Skeletal muscle tissue (tissue), 4 donors: ENCODE data around the gene FSHR. TPM values are rescaled to one million over a fixed set of nuclear protein-coding genes. Genes with fewer than 3 reads are reported as not detected.

ENCODE experiments used
- H3K27ac ChIP-seq: one replicate; pipeline ENCODE4 v1.7.0; 2013; ENCODE audit warnings: mild to moderate bottlenecking, low read depth, low read length, inconsistent platforms
- H3K27me3 ChIP-seq, 3 donors: one replicate each; pipeline ENCODE4 v1.7.0; 2013; ENCODE audit warnings: low read length in 3 of 3; ENCODE audit not compliant: control insufficient read depth in 3 of 3, insufficient read depth in 3 of 3
- H3K36me3 ChIP-seq, 3 donors: one replicate each; pipeline ENCODE4 v1.7.0; 2013; ENCODE audit warnings: low read length in 3 of 3; ENCODE audit not compliant: control insufficient read depth in 3 of 3, insufficient read depth in 3 of 3
- H3K4me1 ChIP-seq, 3 donors: one replicate each; pipeline ENCODE4 v1.7.0; 2013; ENCODE audit warnings: low read length in 3 of 3, mild to moderate bottlenecking in 3 of 3; ENCODE audit not compliant: control insufficient read depth in 3 of 3, insufficient read depth in 3 of 3
- H3K4me3 ChIP-seq, 3 donors: one replicate each; pipeline ENCODE4 v1.7.0; 2013; ENCODE audit warnings: low read length in 3 of 3
- H3K9ac ChIP-seq, 3 donors: one replicate each; pipeline ENCODE4 v1.7.0; 2013; ENCODE audit warnings: low read length in 3 of 3, mild to moderate bottlenecking in 3 of 3, moderate library complexity in 2 of 3, low read depth in 1 of 3
- H3K9me3 ChIP-seq, 3 donors: one replicate each; pipeline ENCODE4 v1.7.0; 2013; ENCODE audit warnings: low read length in 3 of 3; ENCODE audit not compliant: control insufficient read depth in 3 of 3
- total RNA-seq: library from RNA; depleted of rRNA; stranded (reverse); fragments of >200 nt; gene quantifications from one replicate; pipeline ENCODE4 v1.2.3, GENCODE V29; 2014
- donor health status: Osteomylitis.

FSHR gene
- total RNA-seq, 1 donor from 2014 or later: 0.52 TPM

DNA sequence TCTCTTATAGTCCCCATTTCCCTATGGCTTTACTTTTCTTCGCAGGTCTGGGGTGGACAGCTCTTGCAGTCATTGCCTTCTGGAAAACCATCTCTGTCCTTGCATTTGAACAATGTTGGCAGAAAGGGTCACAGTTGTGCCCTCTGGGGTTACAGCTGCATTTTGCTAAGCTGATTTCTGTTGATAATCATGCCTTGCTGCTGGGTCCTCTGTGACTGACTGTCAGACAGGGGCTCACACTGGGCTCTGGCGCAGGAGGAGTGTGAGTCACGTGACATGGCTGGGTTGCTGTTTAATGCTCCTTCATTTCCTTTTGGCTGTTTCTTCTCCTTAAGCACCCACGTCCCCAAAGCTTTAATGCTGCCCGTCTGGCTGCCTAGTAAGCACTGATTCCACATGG, 202.2 kb downstream of the FSHR start:
- H3K9me3 ChIP-seq: no peaks in the 10 kb centered on the region
- no peaks in the 10 kb centered on the region for H3K36me3 ChIP-seq
- H3K9ac ChIP-seq: no peak overlapping the region
- H3K27ac ChIP-seq: no peak overlapping the region
- H3K4me1 ChIP-seq: no peaks in the 10 kb centered on the region
- no peaks in the 10 kb centered on the region for H3K27me3 ChIP-seq
- H3K4me3 ChIP-seq: no peak overlapping the region

DNA sequence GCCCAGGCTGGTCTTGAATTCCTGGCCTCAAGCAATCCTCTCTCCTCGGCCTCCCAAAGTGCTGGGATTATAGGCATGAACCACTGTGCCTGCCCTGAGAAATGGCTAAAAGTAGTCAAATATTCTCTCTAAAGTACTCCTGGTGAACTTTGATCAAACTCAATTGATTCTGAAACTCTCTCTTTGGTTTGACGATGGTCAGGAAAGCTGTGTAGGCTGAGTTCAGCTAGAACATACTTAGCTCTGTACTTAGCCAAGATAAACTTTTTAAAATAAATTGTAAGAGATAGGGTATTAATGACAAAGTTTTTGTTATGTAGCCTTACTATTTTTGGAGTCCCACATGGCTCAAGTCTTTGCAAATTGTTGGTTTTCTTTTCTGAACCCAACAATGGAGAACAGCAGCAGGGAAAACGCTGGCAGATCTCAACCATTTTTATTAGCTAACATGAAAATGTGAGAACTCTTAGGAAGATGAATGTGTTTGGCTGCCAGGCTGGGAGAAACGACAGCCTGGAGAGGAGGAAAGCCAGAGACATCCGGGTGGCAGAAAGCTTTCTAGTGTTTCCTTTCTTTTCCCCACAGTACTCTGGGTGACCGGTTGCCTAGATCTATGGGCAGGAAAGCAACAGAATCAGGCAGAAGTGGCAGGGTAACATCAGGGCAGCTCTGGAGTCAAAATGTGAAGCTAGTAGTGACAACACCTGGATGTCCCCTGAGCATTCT, 205.8 kb downstream of the FSHR start:
- no peaks in the 10 kb centered on the region for H3K9me3 ChIP-seq
- H3K4me1 ChIP-seq: no peaks in the 10 kb centered on the region
- H3K9ac ChIP-seq: no peak overlapping the region
- no peak overlapping the region for H3K27ac ChIP-seq
- no peaks in the 10 kb centered on the region for H3K27me3 ChIP-seq
- H3K36me3 ChIP-seq: no peaks in the 10 kb centered on the region
- H3K4me3 ChIP-seq: no peak overlapping the region

DNA sequence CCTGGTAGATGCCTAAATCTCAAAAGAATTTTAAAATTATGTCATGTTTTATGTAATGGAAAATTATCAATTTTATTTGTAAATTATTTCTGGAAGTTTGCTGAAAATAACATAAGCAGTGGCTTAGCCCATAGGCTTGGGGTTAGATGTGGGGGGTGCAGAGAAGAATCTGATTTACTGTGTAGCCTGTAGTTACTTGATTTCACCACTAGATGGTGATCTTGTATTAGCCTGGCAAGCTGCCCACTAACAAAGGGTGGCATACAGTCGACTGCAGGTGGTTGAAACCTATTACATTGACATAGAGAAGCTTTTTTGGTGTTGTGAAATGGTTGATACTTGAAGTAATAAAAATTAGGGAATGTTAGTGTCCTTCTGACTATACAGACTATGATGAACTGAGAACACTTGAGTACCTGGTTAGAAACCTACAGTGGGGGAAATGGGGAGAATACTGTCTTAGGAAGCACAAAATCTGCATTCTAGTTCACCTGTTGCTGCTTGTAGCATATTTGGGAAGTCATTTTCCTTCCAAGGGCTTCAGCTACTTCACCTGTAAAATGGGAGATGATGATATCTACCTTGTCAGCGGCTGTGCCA, 207.8 kb downstream of the FSHR start:
- Histone ChIP-seq H3K36me3 (no peaks in the 10 kb centered on the region), H3K4me3 (no peak overlapping the region), H3K4me1 (no peaks in the 10 kb centered on the region), H3K27ac (no peak overlapping the region), H3K9me3 (no peaks in the 10 kb centered on the region), H3K9ac (no peak overlapping the region), H3K27me3 (no peaks in the 10 kb centered on the region)

DNA sequence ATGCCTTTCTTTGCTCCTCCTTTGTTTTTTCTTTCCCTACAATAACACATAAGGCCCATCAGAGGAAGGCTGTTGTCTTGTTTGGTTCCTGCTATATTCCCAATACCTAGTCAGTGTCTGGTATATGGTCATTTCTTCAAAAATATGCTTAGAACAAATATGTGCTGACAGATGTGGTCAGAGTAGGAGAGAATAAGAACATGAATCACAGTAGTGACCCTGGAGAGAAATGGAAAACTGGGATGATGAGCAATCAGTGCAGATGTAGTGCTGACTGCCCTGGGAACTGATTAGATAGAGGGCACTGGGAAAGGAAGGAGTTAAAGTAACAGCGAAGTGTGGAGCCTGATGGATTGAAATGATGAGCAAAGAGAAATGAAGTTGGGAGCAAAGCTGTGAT, 209.4 kb downstream of the FSHR start:
- H3K4me1 ChIP-seq: no peaks in the 10 kb centered on the region
- H3K9me3 ChIP-seq: no peaks in the 10 kb centered on the region
- no peak overlapping the region for H3K9ac ChIP-seq
- H3K27me3 ChIP-seq: no peaks in the 10 kb centered on the region
- H3K36me3 ChIP-seq: no peaks in the 10 kb centered on the region
- H3K27ac ChIP-seq: no peak overlapping the region
- no peak overlapping the region for H3K4me3 ChIP-seq

DNA sequence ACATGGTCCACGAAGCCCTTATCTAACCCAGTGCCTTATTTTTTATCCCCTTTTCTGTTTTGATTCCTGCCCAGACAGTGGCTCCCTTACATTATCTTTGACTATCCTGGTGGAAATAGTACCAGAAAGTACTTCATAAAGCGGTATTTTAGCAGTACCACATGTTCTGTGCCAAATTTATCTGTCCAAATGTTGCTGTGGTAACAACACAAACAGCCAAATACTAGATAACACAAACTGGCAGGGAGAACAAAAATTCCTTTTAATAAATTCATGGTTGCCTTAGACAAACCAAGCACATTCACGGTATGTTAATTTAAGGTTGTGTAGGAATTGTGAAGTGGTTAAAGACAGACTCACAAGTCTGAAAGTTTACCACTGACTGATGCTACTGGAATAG, 210.9 kb downstream of the FSHR start:
- Histone ChIP-seq H3K4me1 (no peaks in the 10 kb centered on the region), H3K9me3 (no peaks in the 10 kb centered on the region), H3K36me3 (no peaks in the 10 kb centered on the region), H3K9ac (no peak overlapping the region), H3K27ac (no peak overlapping the region), H3K4me3 (no peak overlapping the region), H3K27me3 (peaks cover 0 to 4% (median 0%) of the 10 kb centered on the region in 3 donors)

DNA sequence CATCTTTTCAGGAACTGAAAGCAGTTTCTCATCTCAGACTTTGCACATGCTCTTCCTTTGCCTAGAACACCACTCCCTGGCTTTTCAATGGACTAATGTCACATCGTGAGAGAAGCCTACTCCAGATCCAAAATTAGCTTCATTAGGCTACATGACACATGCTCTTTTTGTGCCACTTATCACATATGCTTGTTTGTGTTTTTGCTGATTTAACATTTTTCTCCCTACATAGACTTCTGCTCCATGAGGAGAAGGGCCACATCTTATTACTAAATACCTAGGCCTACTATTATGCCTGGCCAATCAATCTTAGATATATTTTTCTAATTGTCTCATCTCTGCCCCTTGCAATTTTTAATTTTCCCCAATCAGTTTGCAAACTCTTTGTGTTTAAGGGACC, 212.4 kb downstream of the FSHR start:
- H3K9ac ChIP-seq: no peak overlapping the region
- no peaks in the 10 kb centered on the region for H3K36me3 ChIP-seq
- no peak overlapping the region for H3K27ac ChIP-seq
- no peaks in the 10 kb centered on the region for H3K9me3 ChIP-seq
- H3K4me1 ChIP-seq: no peaks in the 10 kb centered on the region
- peaks cover 0 to 4% (median 0%) of the 10 kb centered on the region in 3 donors for H3K27me3 ChIP-seq
- no peak overlapping the region for H3K4me3 ChIP-seq

DNA sequence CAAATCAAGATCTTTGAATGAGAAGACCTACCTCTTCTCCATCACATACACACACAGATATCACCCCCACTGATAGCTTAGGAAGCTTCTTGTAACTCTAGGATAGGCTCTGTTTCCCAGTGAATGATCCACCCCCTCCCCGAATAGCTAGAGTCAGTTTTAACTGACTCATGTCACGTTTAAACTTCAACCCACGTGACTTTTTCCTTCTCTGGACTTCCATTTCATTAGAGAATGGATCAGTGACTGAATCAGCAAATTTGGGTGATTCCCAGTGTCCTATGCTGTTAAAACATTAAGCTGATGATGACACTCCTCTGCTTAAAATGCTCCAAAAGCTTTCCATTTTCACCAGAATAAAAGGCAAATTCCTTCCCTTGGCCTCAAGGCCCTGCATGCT, 212.9 kb downstream of the FSHR start:
- no peaks in the 10 kb centered on the region for H3K9me3 ChIP-seq
- H3K27me3 ChIP-seq: peaks cover 0 to 4% (median 0%) of the 10 kb centered on the region in 3 donors
- H3K36me3 ChIP-seq: no peaks in the 10 kb centered on the region
- H3K27ac ChIP-seq: no peak overlapping the region
- H3K9ac ChIP-seq: no peak overlapping the region
- H3K4me1 ChIP-seq: no peaks in the 10 kb centered on the region
- H3K4me3 ChIP-seq: no peak overlapping the region

DNA sequence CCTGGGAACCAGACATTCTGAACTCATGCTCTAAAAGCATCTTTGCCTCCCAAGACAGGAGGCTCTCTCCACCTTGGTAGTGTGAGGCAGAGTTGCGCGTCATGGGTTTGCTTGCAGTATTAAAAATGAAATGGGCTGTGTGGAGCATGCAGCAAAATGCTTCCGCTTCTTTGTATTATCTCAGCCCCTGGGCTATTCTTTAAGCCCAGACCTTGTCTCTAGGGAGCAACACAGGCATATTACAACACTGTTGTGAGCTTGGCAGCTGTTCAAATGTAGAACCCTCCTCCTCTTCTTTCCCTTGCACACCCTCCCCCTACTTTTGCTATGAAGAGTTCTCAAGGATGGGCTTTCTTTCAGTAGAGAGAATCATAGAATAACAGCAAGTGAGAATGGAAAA, 213.7 kb downstream of the FSHR start:
- Histone ChIP-seq H3K4me1 (no peaks in the 10 kb centered on the region), H3K36me3 (no peaks in the 10 kb centered on the region), H3K9me3 (no peaks in the 10 kb centered on the region), H3K27me3 (peaks cover 0 to 4% (median 0%) of the 10 kb centered on the region in 3 donors), H3K4me3 (no peak overlapping the region), H3K9ac (no peak overlapping the region), H3K27ac (no peak overlapping the region)

DNA sequence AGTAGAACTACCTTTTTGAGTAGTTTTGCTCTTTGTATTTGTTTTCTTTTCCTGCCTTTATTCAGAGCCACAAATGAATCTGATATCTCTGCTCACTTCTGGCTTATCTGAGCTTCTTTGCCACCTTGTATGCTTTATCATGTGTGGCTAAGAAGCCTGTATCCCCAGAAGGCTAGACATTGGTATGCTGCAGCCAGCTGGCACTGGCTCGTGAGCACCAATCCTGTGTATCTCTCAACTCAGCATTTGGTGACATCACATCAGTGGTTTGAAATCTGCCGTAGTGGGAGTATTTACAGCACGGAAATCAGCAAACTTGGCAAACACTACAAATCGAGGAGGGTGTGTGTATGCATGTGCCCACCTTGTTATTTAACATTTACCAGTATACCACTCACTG, 215.1 kb downstream of the FSHR start:
- peaks cover 0 to 4% (median 0%) of the 10 kb centered on the region in 3 donors for H3K27me3 ChIP-seq
- H3K4me1 ChIP-seq: no peaks in the 10 kb centered on the region
- H3K36me3 ChIP-seq: no peaks in the 10 kb centered on the region
- H3K9ac ChIP-seq: no peak overlapping the region
- H3K4me3 ChIP-seq: no peak overlapping the region
- no peak overlapping the region for H3K27ac ChIP-seq
- no peaks in the 10 kb centered on the region for H3K9me3 ChIP-seq

DNA sequence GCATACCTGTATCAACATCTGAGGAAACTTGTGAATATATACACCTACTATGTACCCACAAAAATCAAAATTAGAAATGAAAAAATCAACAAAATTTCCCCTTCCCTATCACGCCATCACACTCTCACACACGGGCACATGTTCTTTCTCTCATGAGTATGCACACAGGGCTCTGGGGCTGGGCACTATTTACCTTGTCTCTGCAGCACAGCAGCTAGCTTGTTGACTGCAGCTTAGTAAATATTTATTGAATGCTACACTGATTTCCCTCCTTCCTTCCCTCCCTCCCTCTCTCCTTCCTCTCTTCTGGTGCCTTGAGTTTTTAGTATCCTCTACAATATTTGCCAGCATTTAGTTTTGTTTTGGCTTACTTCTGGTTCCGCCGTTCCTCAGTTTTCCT, 216.1 kb downstream of the FSHR start:
- no peaks in the 10 kb centered on the region for H3K36me3 ChIP-seq
- H3K27ac ChIP-seq: no peak overlapping the region
- H3K27me3 ChIP-seq: peaks cover 0 to 4% (median 0%) of the 10 kb centered on the region in 3 donors
- no peak overlapping the region for H3K4me3 ChIP-seq
- no peak overlapping the region for H3K9ac ChIP-seq
- H3K9me3 ChIP-seq: no peaks in the 10 kb centered on the region
- no peaks in the 10 kb centered on the region for H3K4me1 ChIP-seq
